ENCODE measurements around the gene MBD1.
"Not testable (repeated sequence)": the region's sequence is repeated elsewhere in the genome, so short reads cannot be mapped to it uniquely, and the experiment has no call there.

Gene MBD1

GRCh38 chr18:50281295-50281971 is at the start of gene MBD1:
MBD1 (minus strand) TSS chr18:50281523; CDS start chr18:50279992, 1,531 bp downstream.
- DNase-seq: peak; percentile 100

- no peak for DNase-seq
Measured at GRCh38 chr18:50330176-50330575, 48.9 kb upstream of the MBD1 start.

GRCh38 chr18:50327983-50328382 is 46.7 kb upstream of the MBD1 start:
- no peak for DNase-seq

- DNase-seq: no peak
Measured at GRCh38 chr18:50320719-50321118, 39.4 kb upstream of the MBD1 start.

- DNase-seq: no peak
Measured at GRCh38 chr18:50315100-50315871, 34.0 kb upstream of the MBD1 start.

GRCh38 chr18:50313873-50314460 is 32.6 kb upstream of the MBD1 start:
- no peak for DNase-seq

GRCh38 chr18:50313031-50313607 is 31.8 kb upstream of the MBD1 start:
- DNase-seq: no peak

- DNase-seq: no peak
Measured at GRCh38 chr18:50312296-50313030, 31.1 kb upstream of the MBD1 start.

GRCh38 chr18:50311650-50312049 is 30.3 kb upstream of the MBD1 start:
- no peak for DNase-seq

GRCh38 chr18:50310080-50310479 is 28.8 kb upstream of the MBD1 start:
- no peak for DNase-seq

- not testable (repeated sequence) for DNase-seq
Measured at GRCh38 chr18:50308851-50309250, 27.5 kb upstream of the MBD1 start.

- peak; percentile 96 for DNase-seq
Measured at GRCh38 chr18:50307738-50308470, 26.6 kb upstream of the MBD1 start.

GRCh38 chr18:50307400-50307737 is 26.0 kb upstream of the MBD1 start:
- DNase-seq: no peak

- DNase-seq: no peak
Measured at GRCh38 chr18:50306944-50307343, 25.6 kb upstream of the MBD1 start.

GRCh38 chr18:50301074-50301473 is 19.8 kb upstream of the MBD1 start:
- DNase-seq: no peak

GRCh38 chr18:50299626-50300388 is 18.5 kb upstream of the MBD1 start:
- DNase-seq: no peak

GRCh38 chr18:50298443-50299284 is 17.3 kb upstream of the MBD1 start:
- no peak for DNase-seq

- DNase-seq: peak; percentile 74
Measured at GRCh38 chr18:50297621-50298442, 16.5 kb upstream of the MBD1 start.

- no peak for DNase-seq
Measured at GRCh38 chr18:50293039-50293438, 11.7 kb upstream of the MBD1 start.

- DNase-seq: no peak
Measured at GRCh38 chr18:50289108-50289443, 7.8 kb upstream of the MBD1 start.

Data from COR-L47 (cell line).